Measurements from ENCODE around the gene CLPTM1L.

- no peak for TF ChIP-seq POLR2A (IDR thresholded peaks at IDR 0.05)
- no peak for TF ChIP-seq CTCF (IDR thresholded peaks at IDR 0.05)
Observed at GRCh38 chr5:1356873-1357787, 12.2 kb upstream of the CLPTM1L start.

Data from transverse colon (tissue), 3 donors.